GM12878 (cell line): Measurements from ENCODE around the gene PRDM16. TPM values are rescaled to one million over a fixed set of nuclear protein-coding genes. Genes with fewer than 3 reads are reported as not detected.

Source experiments
- ATAC-seq: fragments of 200-7000 bp; cut with Tn5 transposase; 3 replicates; pipeline ENCODE4 v1.9.1; 2020; ENCODE audit warnings: mild to moderate bottlenecking, moderate library complexity
- BruUV-seq: library from RNA; stranded (reverse); fragments of 400-500 nt; replicated peaks from 2 replicates; lab custom pipeline; 2021; lab: Mats Ljungman, UMichigan
- CTCF ChIA-PET: fragments of 300-600 bp; sonication (Branson Sonifier 250); formaldehyde crosslinking; extraction: SDS; loops from one replicate; lab custom pipeline; 2021; ENCODE audit warnings: inconsistent platforms; lab: Yijun Ruan, JAX
- POLR2A ChIA-PET: fragments of 350-600 bp; formaldehyde crosslinking; extraction: SDS; loops from one replicate; lab custom pipeline; 2021; ENCODE audit warnings: inconsistent platforms; lab: Charles Lee
- RAD21 ChIA-PET: fragments of 300-600 bp; sonication (Branson Sonifier 250); formaldehyde crosslinking; loops from one replicate; lab custom pipeline; 2023; ENCODE audit warnings: antibody characterized with exemption; ENCODE audit not compliant: unreplicated experiment; lab: Charles Lee
- SMC1A ChIA-PET: fragments of 300-600 bp; sonication (Branson Sonifier 250); formaldehyde crosslinking; loops from one replicate; lab custom pipeline; 2023; ENCODE audit not compliant: unreplicated experiment, uncharacterized antibody; lab: Charles Lee
- DNase-seq: peaks from one replicate; pipeline ENCODE4 v3.0.0-alpha.2; 2011; ENCODE audit warnings: low read depth, low spot score
- FAIRE-seq: peaks from 3 replicates; lab custom pipeline; 2011; peaks lifted over from hg19 to GRCh38; lab: Jason Lieb, UNC
- H2AFZ ChIP-seq: 2 replicates; pipeline ENCODE4 v1.6.0; 2011; ENCODE audit warnings: low read depth, low read length, control low read depth; ENCODE audit not compliant: control insufficient read depth
- H3K27ac ChIP-seq: 2 replicates; pipeline ENCODE4 v1.5.1; 2011; ENCODE audit warnings: control low read depth; ENCODE audit not compliant: control insufficient read depth, insufficient read depth
- H3K27me3 ChIP-seq, 2 experiments: replicated peaks in 1 of 2; 2 replicates each; pipeline versions ENCODE4 v1.6.0 to v1.6.1; 2011; ENCODE audit warnings: low read length in 1 of 2; ENCODE audit not compliant: control insufficient read depth in 2 of 2, insufficient read depth in 2 of 2
- H3K36me3 ChIP-seq, 2 experiments: 2 replicates each; pipeline ENCODE4 v1.5.1; 2011; ENCODE audit warnings: low read length in 1 of 2; ENCODE audit not compliant: control insufficient read depth in 2 of 2, insufficient read depth in 2 of 2
- H3K4me1 ChIP-seq: 2 replicates; pipeline ENCODE4 v1.6.1; 2011; ENCODE audit warnings: mild to moderate bottlenecking, low read length, moderate library complexity, mixed read lengths; ENCODE audit not compliant: control insufficient read depth, insufficient read depth
- H3K4me2 ChIP-seq: 2 replicates; pipeline ENCODE4 v1.6.0; 2011; ENCODE audit warnings: control low read depth; ENCODE audit not compliant: control insufficient read depth, insufficient read depth
- H3K4me3 ChIP-seq: fragments of 200-600 bp; sonication (generic); 2 replicates; pipeline ENCODE4 v1.5.1; 2016
- H3K79me2 ChIP-seq: 2 replicates; pipeline ENCODE4 v1.6.0; 2011; ENCODE audit warnings: low read length; ENCODE audit not compliant: control insufficient read depth, insufficient read depth
- H3K9ac ChIP-seq: 2 replicates; pipeline ENCODE4 v1.8.0; 2011; ENCODE audit warnings: low read length, control low read depth, mixed read lengths; ENCODE audit not compliant: control insufficient read depth, insufficient read depth
- H3K9me3 ChIP-seq: replicated peaks from 3 replicates; pipeline ENCODE4 v1.5.1; 2011; ENCODE audit warnings: mild to moderate bottlenecking, low read length; ENCODE audit not compliant: control insufficient read depth, insufficient read depth
- H4K20me1 ChIP-seq: 2 replicates; pipeline ENCODE4 v1.6.0; 2011; ENCODE audit not compliant: control insufficient read depth, insufficient read depth
- BMI1 ChIP-seq: fragments of 450-650 bp; IDR thresholded peaks from 2 replicates; pipeline ENCODE4 v1.6.1; 2016; ENCODE audit warnings: mild to moderate bottlenecking, moderate library complexity, borderline replicate concordance
- CHD1 ChIP-seq: IDR thresholded peaks from 2 replicates; pipeline ENCODE4 v1.6.1; 2012; ENCODE audit warnings: low read depth, low read length, improper control_type of control experiment
- CHD2 ChIP-seq: IDR thresholded peaks from 2 replicates; pipeline ENCODE4 v1.6.1; 2011; ENCODE audit warnings: low read depth, low read length, improper control_type of control experiment, borderline replicate concordance
- EED ChIP-seq: sonication (generic); IDR thresholded peaks from 2 replicates; pipeline ENCODE4 v1.6.1; 2016; ENCODE audit warnings: antibody characterized with exemption, low read depth
- GABPA ChIP-seq: IDR thresholded peaks from 2 replicates; pipeline ENCODE4 v1.6.1; 2014; ENCODE audit warnings: antibody characterized with exemption, low read depth, mild to moderate bottlenecking, inconsistent platforms
- HDAC6 ChIP-seq: fragments of 200-600 bp; sonication (generic); IDR thresholded peaks from one replicate; pipeline ENCODE4 v1.8.0; 2017; ENCODE audit warnings: antibody characterized with exemption; ENCODE audit not compliant: unreplicated experiment
- POLR2A ChIP-seq: IDR thresholded peaks from 2 replicates; pipeline ENCODE4 v1.6.1; 2011; ENCODE audit warnings: low read depth, mild to moderate bottlenecking, low read length
- STAT3 ChIP-seq: IDR thresholded peaks from 2 replicates; pipeline ENCODE4 v1.6.1; 2011; ENCODE audit warnings: low read depth, low read length, improper control_type of control experiment
- TBL1XR1 ChIP-seq: IDR thresholded peaks from 2 replicates; pipeline ENCODE4 v1.6.1; 2012; ENCODE audit warnings: low read depth, low read length, improper control_type of control experiment
- ZNF207 ChIP-seq: fragments of 450-650 bp; IDR thresholded peaks from 2 replicates; pipeline ENCODE4 v1.6.1; 2014; ENCODE audit warnings: antibody characterized with exemption, mild to moderate bottlenecking, borderline replicate concordance
- WGBS: methylation state at CpG from one replicate; pipeline ENCODE4 v1.1.6; 2016; ENCODE audit warnings: low lambda C conversion rate; ENCODE audit not compliant: insufficient replicate concordance, insufficient coverage; ENCODE audit errors: missing lambda C conversion rate; 5-methylcytosine and 5-hydroxymethylcytosine counted together
- in situ Hi-C: fragments of 300-500 bp; cut with MboI; formaldehyde crosslinking; loops from 9 replicates; pipeline ENCODE4 v1.14.3; 2018; ENCODE audit warnings: mixed read lengths
- intact Hi-C: fragments of 100-400 bp; cut with micrococcal nuclease; formaldehyde crosslinking; loops from one replicate; pipeline ENCODE4 v1.14.2; 2022; ENCODE audit not compliant: unreplicated experiment
- polyA plus RNA-seq, 11 experiments: library from polyadenylated mRNA; depleted of rRNA in 4 of 11; unstranded in 6 of 11; stranded (reverse) in 5 of 11; fragments of >200 nt; fragmentation: Nextera tagmentation in 4 of 11; fragmentation: Illumina TruSeq in 1 of 11; extraction: Ambion mirVana in 4 of 11; extraction: Trizol in 1 of 11; gene quantifications; 1 replicate in 1 of 11; 2 replicates in 10 of 11; pipeline versions ENCODE4 v1.2.1 to v1.2.3, GENCODE V29; 2011 to 2016; ENCODE audit warnings: inconsistent platforms in 2 of 11, missing spikeins in 2 of 11, low read depth in 1 of 11
- total RNA-seq, 4 experiments: library from RNA; depleted of rRNA in 3 of 4; stranded (reverse); fragments of >200 nt in 3 of 4; fragmentation: Illumina TruSeq in 1 of 4; extraction: Trizol in 1 of 4; gene quantifications; 2 replicates each; pipeline versions ENCODE4 v1.2.1 to v1.2.3, GENCODE V29; 2013 to 2021
- TF ChIP-seq, protein P1 (sequence below): IDR thresholded peaks from 2 replicates; pipeline ENCODE4 v1.6.1; 2012; ENCODE audit warnings: mild to moderate bottlenecking, low read depth, low read length
- TF ChIP-seq, protein P2 (sequence below): fragments of 450-650 bp; IDR thresholded peaks from 2 replicates; pipeline ENCODE4 v1.6.1; 2017; ENCODE audit warnings: antibody characterized with exemption, mild to moderate bottlenecking, moderate library complexity
- TF ChIP-seq, protein P3 (sequence below): IDR thresholded peaks from 2 replicates; pipeline ENCODE4 v1.6.1; 2011; ENCODE audit warnings: borderline replicate concordance, low read depth, mild to moderate bottlenecking, moderate library complexity, low read length; ENCODE audit not compliant: insufficient read depth, poor library complexity, severe bottlenecking

PRDM16 gene
- total and polyA plus RNA-seq, 10 of the 15 experiments (the other 5 are each of a cell fraction or from before 2014, with no cell fraction given), result 0.03 TPM; not detected in 9

DNA sequence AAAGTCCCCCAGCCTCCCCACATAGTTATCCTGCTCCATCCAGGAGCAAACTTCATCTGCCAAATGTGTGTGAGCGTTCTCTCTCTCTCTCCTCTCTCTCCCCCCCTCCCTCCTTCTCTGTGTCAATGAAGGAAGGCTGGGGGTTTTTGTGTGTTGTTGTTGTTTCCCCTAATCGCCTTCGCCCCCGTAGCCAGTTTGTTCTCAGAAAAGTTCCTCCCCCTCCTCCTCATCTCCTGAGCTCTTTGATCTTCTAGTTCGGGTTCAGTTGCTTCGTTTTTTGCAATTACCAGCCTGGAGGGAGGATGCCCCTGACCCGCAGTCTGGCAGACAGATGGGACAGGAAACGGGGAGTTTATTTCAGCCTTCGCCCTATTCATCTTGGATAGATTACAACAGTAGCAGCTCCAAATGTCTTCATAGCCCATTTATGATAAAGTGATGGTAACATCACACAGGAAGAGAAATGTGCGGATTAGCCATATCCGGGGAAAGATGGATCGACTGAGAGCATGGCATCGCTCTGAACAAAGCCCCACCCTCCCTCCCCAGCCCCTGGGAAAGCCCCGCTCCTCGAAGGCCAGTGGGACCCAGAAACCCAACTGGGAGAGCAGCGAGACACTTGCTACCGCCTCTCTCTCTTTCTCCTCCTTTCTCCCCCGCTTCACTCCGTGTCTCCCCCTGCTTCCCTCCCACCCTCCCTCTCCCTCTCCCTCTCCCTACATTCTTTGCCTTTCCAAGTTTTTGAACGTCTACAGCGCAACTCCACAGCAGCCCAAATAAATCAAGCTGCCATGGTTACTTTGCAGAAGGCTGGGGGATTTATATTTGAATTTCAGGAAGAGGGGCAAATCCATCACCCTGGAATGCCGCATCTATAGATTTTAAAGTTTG is 245.7 kb downstream of the PRDM16 start:
- SMC1A ChIA-PET, result no interaction called here
- 38% methylated on average over 14 of the region's 22 CpGs for WGBS
- no TSS peak for BruUV-seq
- no peaks in the 10 kb centered on the region for H3K27me3 ChIP-seq
- H3K9ac ChIP-seq, result no peak overlapping the region
- intact Hi-C loops (no loop called here), in situ Hi-C loops (no loop called here)
- RAD21 ChIA-PET, result no interaction called here
- H3K4me1 ChIP-seq, result no peaks in the 10 kb centered on the region
- no peak overlapping the region for H3K4me3 ChIP-seq
- H3K79me2 ChIP-seq, result no peaks in the 10 kb centered on the region
- CTCF ChIA-PET, result no interaction called here
- no peak overlapping the region for H3K27ac ChIP-seq
- H3K36me3 ChIP-seq, result no peaks in the 10 kb centered on the region
- POLR2A ChIA-PET, result no interaction called here
- no peak for ATAC-seq
- no peak overlapping the region for H2AFZ ChIP-seq
- no peaks in the 10 kb centered on the region for H3K9me3 ChIP-seq
- no peak overlapping the region for H3K4me2 ChIP-seq
- no peak for FAIRE-seq
- DNase-seq, result no peak
- no peaks in the 10 kb centered on the region for H4K20me1 ChIP-seq
- TF ChIP-seq, protein P1, sequence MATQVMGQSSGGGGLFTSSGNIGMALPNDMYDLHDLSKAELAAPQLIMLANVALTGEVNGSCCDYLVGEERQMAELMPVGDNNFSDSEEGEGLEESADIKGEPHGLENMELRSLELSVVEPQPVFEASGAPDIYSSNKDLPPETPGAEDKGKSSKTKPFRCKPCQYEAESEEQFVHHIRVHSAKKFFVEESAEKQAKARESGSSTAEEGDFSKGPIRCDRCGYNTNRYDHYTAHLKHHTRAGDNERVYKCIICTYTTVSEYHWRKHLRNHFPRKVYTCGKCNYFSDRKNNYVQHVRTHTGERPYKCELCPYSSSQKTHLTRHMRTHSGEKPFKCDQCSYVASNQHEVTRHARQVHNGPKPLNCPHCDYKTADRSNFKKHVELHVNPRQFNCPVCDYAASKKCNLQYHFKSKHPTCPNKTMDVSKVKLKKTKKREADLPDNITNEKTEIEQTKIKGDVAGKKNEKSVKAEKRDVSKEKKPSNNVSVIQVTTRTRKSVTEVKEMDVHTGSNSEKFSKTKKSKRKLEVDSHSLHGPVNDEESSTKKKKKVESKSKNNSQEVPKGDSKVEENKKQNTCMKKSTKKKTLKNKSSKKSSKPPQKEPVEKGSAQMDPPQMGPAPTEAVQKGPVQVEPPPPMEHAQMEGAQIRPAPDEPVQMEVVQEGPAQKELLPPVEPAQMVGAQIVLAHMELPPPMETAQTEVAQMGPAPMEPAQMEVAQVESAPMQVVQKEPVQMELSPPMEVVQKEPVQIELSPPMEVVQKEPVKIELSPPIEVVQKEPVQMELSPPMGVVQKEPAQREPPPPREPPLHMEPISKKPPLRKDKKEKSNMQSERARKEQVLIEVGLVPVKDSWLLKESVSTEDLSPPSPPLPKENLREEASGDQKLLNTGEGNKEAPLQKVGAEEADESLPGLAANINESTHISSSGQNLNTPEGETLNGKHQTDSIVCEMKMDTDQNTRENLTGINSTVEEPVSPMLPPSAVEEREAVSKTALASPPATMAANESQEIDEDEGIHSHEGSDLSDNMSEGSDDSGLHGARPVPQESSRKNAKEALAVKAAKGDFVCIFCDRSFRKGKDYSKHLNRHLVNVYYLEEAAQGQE, result no peak
- TF ChIP-seq CHD2 (no peak), CHD1 (no peak), ZNF207 (no peak), BMI1 (no peak), EED (no peak), GABPA (no peak), TBL1XR1 (no peak), HDAC6 (no peak), STAT3 (no peak), POLR2A (no peak)
- TF ChIP-seq, protein P2, sequence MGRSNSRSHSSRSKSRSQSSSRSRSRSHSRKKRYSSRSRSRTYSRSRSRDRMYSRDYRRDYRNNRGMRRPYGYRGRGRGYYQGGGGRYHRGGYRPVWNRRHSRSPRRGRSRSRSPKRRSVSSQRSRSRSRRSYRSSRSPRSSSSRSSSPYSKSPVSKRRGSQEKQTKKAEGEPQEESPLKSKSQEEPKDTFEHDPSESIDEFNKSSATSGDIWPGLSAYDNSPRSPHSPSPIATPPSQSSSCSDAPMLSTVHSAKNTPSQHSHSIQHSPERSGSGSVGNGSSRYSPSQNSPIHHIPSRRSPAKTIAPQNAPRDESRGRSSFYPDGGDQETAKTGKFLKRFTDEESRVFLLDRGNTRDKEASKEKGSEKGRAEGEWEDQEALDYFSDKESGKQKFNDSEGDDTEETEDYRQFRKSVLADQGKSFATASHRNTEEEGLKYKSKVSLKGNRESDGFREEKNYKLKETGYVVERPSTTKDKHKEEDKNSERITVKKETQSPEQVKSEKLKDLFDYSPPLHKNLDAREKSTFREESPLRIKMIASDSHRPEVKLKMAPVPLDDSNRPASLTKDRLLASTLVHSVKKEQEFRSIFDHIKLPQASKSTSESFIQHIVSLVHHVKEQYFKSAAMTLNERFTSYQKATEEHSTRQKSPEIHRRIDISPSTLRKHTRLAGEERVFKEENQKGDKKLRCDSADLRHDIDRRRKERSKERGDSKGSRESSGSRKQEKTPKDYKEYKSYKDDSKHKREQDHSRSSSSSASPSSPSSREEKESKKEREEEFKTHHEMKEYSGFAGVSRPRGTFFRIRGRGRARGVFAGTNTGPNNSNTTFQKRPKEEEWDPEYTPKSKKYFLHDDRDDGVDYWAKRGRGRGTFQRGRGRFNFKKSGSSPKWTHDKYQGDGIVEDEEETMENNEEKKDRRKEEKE, result no peak
- TF ChIP-seq, protein P3, sequence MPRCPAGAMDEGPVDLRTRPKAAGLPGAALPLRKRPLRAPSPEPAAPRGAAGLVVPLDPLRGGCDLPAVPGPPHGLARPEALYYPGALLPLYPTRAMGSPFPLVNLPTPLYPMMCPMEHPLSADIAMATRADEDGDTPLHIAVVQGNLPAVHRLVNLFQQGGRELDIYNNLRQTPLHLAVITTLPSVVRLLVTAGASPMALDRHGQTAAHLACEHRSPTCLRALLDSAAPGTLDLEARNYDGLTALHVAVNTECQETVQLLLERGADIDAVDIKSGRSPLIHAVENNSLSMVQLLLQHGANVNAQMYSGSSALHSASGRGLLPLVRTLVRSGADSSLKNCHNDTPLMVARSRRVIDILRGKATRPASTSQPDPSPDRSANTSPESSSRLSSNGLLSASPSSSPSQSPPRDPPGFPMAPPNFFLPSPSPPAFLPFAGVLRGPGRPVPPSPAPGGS, result no peak
